Large intestine (tissue), 3 donors: ENCODE measurements around the gene ZNF608. TPM values are rescaled to one million over a fixed set of nuclear protein-coding genes. Genes with fewer than 3 reads are reported as not detected.

Source experiments
- DNase-seq, 2 donors: peaks; one replicate each; pipeline versions ENCODE4 v3.0.0 to v3.0.0-alpha.2; 2013
- H3K27ac ChIP-seq: one replicate; pipeline ENCODE4 v1.5.1; 2013; ENCODE audit warnings: low read length
- H3K27me3 ChIP-seq: 2 replicates; pipeline ENCODE4 v1.6.1; 2013; ENCODE audit warnings: low read length; ENCODE audit not compliant: control insufficient read depth, insufficient read depth
- H3K36me3 ChIP-seq: 2 replicates; pipeline ENCODE4 v1.6.1; 2013; ENCODE audit warnings: low read length; ENCODE audit not compliant: control insufficient read depth, insufficient read depth
- H3K4me1 ChIP-seq: one replicate; pipeline ENCODE4 v1.6.1; 2013; ENCODE audit warnings: low read length; ENCODE audit not compliant: control insufficient read depth, insufficient read depth
- H3K4me3 ChIP-seq: one replicate; pipeline ENCODE4 v1.5.1; 2013; ENCODE audit warnings: low read length
- H3K9me3 ChIP-seq: one replicate; pipeline ENCODE4 v1.6.1; 2013; ENCODE audit warnings: mild to moderate bottlenecking, low read depth, low read length, moderate library complexity; ENCODE audit not compliant: control insufficient read depth
- WGBS: methylation state at CpG from one replicate; pipeline ENCODE4 v1.1.5; 2013; ENCODE audit warnings: low lambda C conversion rate; ENCODE audit not compliant: insufficient coverage; 5-methylcytosine and 5-hydroxymethylcytosine counted together
- polyA plus RNA-seq: library from polyadenylated mRNA; unstranded; fragments of 120-200 nt; gene quantifications from one replicate; pipeline ENCODE4 v1.2.1, GENCODE V29; 2013

The ZNF608 gene
- polyA plus RNA-seq, 1 donor = 44.2 TPM

DNA sequence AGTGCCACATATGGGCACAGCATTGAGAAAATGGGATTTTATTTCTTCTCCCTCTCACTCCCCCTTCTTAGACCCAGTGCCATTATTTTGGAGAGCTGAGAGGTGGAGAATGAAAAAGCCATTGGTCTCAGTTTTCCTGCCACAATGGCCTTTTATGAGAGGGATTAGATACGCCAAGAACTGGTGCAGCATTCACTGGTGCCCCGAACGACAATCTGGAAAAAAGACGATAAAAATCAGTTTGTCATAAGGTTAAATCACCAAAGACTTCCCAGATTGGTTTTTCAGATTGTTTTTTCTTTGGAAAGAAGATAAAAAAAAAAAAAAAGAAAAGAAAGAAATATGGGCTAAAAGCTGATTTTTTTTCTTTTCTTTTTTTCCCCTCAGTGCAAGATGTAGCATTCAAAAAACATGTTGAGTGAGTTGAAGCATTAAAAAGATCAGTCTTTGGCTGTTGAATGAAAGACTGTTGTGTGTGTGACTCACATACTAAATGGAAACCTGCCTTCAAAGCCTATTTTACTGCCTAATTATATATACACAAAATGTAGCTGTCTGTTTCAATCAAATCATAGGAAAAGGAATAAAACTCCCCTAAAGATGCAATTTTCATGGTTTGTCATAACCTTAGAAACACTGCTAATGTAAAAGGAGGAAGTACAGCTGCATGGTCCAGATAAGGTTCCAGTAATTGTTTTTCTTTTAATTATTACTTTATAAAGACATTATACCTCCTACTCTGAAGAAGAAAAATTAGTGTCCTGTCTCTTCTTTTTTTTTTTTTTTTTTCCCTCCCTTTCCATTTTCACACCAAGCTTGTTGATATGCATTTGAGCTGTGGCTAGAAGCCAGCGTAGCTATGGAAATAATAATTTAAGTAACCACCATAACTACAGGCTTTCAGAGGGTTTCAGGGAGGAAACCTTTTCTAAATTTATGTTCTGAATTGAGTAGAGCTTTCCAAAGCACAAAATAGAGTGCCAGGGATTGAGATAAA lies 27.2 kb upstream of the ZNF608 start:
- H3K27ac ChIP-seq = no peak overlapping the region
- H3K4me3 ChIP-seq = no peak overlapping the region
- H3K9me3 ChIP-seq = no peaks in the 10 kb centered on the region
- no peaks in the 10 kb centered on the region for H3K27me3 ChIP-seq
- no peaks in the 10 kb centered on the region for H3K36me3 ChIP-seq
- H3K4me1 ChIP-seq = no peaks in the 10 kb centered on the region
- DNase-seq = no peak
- 70% methylated on average over 2 of the region's 5 CpGs for WGBS

DNA sequence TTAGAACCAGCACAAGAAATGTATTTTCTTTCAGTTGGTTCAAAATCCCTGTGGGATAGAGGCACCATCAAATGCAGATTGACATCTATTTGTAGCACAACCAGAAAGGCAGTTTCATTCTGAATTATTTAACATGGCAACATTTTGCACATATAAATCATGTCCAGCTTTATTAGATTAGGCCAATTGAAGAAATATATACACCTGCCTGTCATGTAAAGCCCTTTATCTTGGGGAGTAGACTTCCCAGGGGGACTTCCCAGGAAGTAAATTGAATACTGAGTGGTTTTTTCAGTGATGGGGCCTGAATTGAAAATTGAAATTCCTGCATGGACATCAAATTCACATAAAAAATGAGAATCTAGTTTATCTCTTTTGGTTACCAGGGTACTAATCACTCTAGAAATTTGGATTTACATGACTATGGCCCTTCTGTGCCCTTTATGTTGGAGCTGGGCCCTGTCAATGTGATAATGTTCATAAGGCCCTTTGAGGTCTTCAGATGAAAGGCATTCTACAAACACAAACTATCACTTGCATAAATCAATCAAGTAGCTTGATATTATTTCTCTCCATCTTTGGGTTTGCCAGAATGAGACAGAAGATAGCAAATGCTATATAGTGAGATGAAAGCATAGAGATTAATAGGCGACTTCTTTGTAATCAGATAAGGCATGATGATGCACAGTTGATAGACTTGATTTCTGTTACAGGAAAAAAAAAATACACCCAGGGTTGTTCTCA lies 26.2 kb upstream of the ZNF608 start:
- WGBS = no CpG with 5 or more reads among the region's 1 CpG
- Histone ChIP-seq H3K27me3 (no peaks in the 10 kb centered on the region), H3K36me3 (no peaks in the 10 kb centered on the region), H3K9me3 (no peaks in the 10 kb centered on the region), H3K27ac (no peak overlapping the region), H3K4me3 (no peak overlapping the region), H3K4me1 (no peaks in the 10 kb centered on the region)
- no peak for DNase-seq

DNA sequence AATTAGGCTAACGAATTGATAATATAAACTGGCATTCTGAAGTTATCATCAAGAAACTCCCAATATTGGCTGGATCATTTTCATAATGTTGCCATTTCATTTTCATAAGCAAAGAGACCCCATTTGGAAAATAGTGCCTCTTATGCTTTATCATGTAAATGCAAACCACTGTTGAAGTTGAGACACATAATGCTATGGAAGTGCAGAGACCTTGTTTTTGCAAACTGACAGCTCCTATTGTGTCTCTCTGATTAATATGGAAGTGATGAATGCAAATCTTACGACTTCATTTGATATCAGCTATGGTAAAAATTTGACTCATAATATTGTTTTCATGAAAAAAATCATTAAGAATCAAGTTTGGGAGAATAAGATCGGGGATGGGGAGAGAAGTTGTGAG lies 25.3 kb upstream of the ZNF608 start:
- no peak overlapping the region for H3K27ac ChIP-seq
- no peak overlapping the region for H3K4me3 ChIP-seq
- H3K9me3 ChIP-seq = no peaks in the 10 kb centered on the region
- H3K36me3 ChIP-seq = no peaks in the 10 kb centered on the region
- no peaks in the 10 kb centered on the region for H3K27me3 ChIP-seq
- no peaks in the 10 kb centered on the region for H3K4me1 ChIP-seq
- DNase-seq = no peak
- 100% methylated on average over 2 of the region's 3 CpGs for WGBS

DNA sequence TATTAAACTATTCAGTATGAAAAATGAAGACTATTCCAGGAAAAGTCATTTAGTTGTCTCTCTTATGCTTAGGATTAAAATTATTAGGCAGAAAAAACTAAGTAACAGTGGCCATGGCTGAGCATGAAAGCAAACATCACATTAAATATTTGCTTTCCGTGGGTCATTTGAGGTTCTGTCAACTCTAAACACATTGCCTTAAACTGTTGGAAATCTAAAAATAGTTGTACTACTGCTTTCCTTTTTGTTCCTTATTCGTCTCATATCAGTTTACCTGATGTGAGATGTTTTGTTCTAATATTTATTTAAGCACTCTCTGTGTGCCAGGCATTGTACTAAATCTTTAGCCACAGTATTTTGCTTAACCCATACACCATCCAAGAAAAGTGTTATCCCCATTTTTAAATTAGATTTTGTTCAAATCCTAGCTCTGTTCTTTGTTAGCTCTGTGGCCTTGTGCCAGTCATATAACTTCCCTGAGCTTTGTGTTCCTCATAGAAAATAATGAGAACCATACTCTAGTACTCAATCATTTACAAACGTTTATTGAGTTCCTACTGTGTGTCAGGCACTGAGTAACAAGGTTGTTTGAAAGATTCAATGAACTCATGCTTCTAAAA lies 18.7 kb upstream of the ZNF608 start:
- H3K4me3 ChIP-seq = no peak overlapping the region
- H3K27ac ChIP-seq = no peak overlapping the region
- no peaks in the 10 kb centered on the region for H3K4me1 ChIP-seq
- H3K27me3 ChIP-seq = no peaks in the 10 kb centered on the region
- no CpG with 5 or more reads among the region's 3 CpGs for WGBS
- H3K36me3 ChIP-seq = no peaks in the 10 kb centered on the region
- no peak for DNase-seq
- no peaks in the 10 kb centered on the region for H3K9me3 ChIP-seq

DNA sequence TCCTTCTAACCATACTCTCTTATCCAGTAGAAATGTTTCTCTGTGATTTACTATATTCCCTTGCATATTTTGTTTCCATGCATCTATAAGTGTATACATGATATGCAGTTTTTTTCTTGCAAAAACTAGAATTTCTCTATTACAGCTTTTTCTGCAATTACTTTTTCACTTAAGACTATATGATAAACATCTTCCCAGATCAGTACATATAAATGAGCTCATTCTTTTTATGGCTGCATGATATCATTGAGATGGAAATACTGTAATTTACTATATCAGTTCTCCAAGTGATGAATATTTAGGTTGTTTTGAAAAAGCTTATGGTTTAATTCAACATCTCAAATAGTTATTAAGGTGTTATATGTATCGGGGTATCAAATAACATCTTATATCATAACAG lies 18.1 kb upstream of the ZNF608 start:
- no peaks in the 10 kb centered on the region for H3K4me1 ChIP-seq
- WGBS = 92% methylated on average over 1 of the region's 1 CpG
- no peaks in the 10 kb centered on the region for H3K36me3 ChIP-seq

DNA sequence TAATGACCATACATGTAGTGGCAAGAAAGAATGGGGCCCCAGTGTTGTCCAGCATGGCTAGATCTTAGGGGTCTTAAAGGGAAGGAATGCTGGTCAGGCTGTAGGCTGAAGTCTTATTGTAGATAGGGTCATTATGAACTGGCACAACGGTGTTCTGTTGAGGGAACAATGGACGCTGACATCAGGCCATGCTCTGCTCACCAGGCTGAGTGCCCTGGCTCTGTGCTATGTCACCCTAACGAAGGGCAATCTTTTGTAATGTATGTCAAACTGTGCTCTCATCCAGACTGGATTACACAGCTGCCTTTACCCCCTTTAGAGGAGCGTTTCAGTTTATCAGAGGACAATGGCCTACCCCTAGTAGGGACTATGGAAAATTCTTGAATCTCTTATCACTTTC lies 14.6 kb upstream of the ZNF608 start:
- Histone ChIP-seq H3K4me3 (no peak overlapping the region), H3K27me3 (no peaks in the 10 kb centered on the region), H3K36me3 (no peaks in the 10 kb centered on the region), H3K4me1 (no peaks in the 10 kb centered on the region), H3K9me3 (no peaks in the 10 kb centered on the region), H3K27ac (no peak overlapping the region)
- no CpG with 5 or more reads among the region's 4 CpGs for WGBS
- no peak for DNase-seq

More for the DNA sequence above, 18.1 kb upstream of the ZNF608 start:
- H3K27ac ChIP-seq = no peak overlapping the region
- DNase-seq = no peak
- no peak overlapping the region for H3K4me3 ChIP-seq
- no peaks in the 10 kb centered on the region for H3K9me3 ChIP-seq
- no peaks in the 10 kb centered on the region for H3K27me3 ChIP-seq

DNA sequence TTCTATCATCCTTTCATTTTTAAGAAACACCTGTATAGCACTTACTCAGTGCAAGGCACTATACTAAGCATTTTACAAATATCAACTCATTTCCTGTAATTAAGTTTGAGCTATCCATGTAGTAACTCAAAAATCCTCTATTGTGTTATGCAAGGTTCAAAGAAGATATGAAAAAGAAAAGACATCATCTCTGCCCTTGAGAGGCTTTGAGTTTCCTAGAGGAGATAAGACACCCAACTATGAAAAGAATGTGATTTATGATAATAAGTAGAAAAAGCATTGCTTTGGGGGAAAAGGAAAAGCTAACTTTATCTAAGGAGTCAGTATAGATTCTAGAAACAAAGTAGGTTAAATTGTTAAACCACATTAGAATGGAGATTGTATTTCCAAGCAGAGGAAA lies 14.2 kb upstream of the ZNF608 start:
- H3K4me3 ChIP-seq = no peak overlapping the region
- no peaks in the 10 kb centered on the region for H3K36me3 ChIP-seq
- no peak overlapping the region for H3K27ac ChIP-seq
- no peaks in the 10 kb centered on the region for H3K4me1 ChIP-seq
- no peaks in the 10 kb centered on the region for H3K27me3 ChIP-seq
- DNase-seq = no peak
- H3K9me3 ChIP-seq = no peaks in the 10 kb centered on the region

DNA sequence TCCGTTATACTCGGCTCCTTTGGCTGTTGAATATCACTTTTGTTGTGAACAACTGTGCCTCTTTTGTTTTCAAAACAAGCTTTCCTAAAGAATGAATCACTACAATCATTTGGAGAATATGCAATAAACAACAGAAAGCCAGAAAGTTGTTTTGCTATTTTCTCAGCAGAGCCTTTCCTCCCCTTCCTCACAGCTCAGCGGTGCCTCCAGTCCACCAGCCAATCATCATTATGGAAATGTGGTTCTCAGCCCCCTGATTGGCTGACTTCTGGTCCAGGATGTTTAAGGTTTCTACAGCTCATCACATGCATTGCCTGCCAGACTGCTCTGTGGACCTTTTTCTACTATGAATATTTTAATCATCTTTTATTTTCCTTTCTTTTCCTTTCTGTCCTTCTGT lies 9.1 kb upstream of the ZNF608 start:
- H3K27ac ChIP-seq = no peak overlapping the region
- no peaks in the 10 kb centered on the region for H3K9me3 ChIP-seq
- no peaks in the 10 kb centered on the region for H3K27me3 ChIP-seq
- no peaks in the 10 kb centered on the region for H3K36me3 ChIP-seq
- H3K4me1 ChIP-seq = no peaks in the 10 kb centered on the region
- H3K4me3 ChIP-seq = no peak overlapping the region
- DNase-seq = no peak
- 20% methylated on average over 1 of the region's 3 CpGs for WGBS

DNA sequence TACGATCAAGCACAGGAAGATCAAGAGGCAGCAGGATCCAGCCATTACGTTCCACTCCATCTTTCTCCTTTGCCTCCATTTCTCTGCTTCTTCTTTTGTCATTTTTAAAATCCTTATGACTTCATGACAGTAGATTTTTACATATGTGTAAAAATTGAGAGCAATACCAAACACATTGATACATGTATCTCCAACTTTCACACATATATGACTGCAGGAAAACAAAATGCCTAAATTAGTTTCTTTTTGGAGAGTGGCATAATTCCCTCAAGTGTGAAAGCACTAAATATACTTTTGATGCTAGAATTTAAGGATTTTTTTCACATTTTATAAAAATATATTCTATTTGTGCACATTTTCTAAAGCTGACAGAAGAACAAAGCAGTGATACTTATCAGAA lies 8.6 kb upstream of the ZNF608 start:
- no peak overlapping the region for H3K27ac ChIP-seq
- H3K4me1 ChIP-seq = no peaks in the 10 kb centered on the region
- no peak overlapping the region for H3K4me3 ChIP-seq
- no peaks in the 10 kb centered on the region for H3K27me3 ChIP-seq
- no peak for DNase-seq
- no peaks in the 10 kb centered on the region for H3K9me3 ChIP-seq
- no peaks in the 10 kb centered on the region for H3K36me3 ChIP-seq
- WGBS = 94% methylated on average over 2 of the region's 2 CpGs

DNA sequence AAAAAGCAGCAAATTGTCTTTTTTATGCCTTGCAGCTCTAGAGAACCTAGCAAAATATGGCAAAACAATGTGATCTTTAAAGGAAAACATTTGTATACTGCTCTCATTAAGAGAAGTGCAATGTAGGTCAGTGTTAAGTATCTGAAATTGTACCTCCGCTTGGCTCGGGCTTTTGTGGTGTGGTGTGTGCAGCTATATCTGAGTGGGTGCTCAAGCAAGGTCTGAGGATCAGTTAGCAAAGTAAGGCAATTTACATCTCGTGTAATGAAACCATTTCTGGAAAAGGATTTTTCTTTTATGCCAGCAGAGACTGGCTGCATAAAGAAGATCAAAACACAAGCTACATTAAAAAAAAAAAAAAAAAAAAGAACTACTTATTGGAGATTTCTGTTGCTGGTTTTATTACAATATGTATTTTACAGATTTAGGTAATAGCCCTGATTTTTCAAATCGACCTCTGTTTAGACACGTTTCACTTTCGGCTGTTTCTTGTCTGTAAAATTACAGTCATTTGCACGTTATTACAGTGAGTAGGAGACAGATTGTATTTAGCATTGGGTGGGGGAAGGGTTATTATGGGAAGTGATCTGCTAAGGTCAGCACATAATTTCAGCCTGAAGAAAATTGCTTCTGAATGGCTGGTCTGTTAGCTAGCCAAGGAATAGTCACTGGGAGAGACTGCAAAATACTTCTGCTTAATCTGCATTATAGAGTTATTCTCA lies 7.9 kb upstream of the ZNF608 start:
- Histone ChIP-seq H3K27ac (no peak overlapping the region), H3K27me3 (no peaks in the 10 kb centered on the region), H3K4me3 (no peak overlapping the region), H3K4me1 (peaks cover 4% of the 10 kb centered on the region), H3K9me3 (no peaks in the 10 kb centered on the region), H3K36me3 (no peaks in the 10 kb centered on the region)
- WGBS = no CpG with 5 or more reads among the region's 7 CpGs
- DNase-seq = no peak
